ENCODE data around the gene EEF2. TPM values are rescaled to one million over a fixed set of nuclear protein-coding genes. Genes with fewer than 3 reads are reported as not detected.

EEF2 gene
- total RNA-seq, 3 donors from 2014 or later = 1,826 to 2,582 (median 2,012) TPM

- Histone ChIP-seq H3K36me3 (ENCODE audit: low read depth) (peaks cover 3% of the 10 kb centered on the region), H3K4me1 (ENCODE audit: low read depth) (no peaks in the 10 kb centered on the region), H3K4me3 (no peak overlapping the region), H3K9me3 (no peaks in the 10 kb centered on the region)
- DNase-seq = no peak
- TF ChIP-seq, protein P1, sequence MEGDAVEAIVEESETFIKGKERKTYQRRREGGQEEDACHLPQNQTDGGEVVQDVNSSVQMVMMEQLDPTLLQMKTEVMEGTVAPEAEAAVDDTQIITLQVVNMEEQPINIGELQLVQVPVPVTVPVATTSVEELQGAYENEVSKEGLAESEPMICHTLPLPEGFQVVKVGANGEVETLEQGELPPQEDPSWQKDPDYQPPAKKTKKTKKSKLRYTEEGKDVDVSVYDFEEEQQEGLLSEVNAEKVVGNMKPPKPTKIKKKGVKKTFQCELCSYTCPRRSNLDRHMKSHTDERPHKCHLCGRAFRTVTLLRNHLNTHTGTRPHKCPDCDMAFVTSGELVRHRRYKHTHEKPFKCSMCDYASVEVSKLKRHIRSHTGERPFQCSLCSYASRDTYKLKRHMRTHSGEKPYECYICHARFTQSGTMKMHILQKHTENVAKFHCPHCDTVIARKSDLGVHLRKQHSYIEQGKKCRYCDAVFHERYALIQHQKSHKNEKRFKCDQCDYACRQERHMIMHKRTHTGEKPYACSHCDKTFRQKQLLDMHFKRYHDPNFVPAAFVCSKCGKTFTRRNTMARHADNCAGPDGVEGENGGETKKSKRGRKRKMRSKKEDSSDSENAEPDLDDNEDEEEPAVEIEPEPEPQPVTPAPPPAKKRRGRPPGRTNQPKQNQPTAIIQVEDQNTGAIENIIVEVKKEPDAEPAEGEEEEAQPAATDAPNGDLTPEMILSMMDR (IDR thresholded peaks at IDR 0.05) = no peak
- intact Hi-C loops (cut with DNase I, micrococcal nuclease) = no loop called here
- ATAC-seq = no peak
These were observed 32.9 kb upstream of the EEF2 start for GRCh38 chr19:4018140-4018613.

- ATAC-seq (no peak), DNase-seq (no peak)
- Histone ChIP-seq H3K4me3 (no peak overlapping the region), H3K4me1 (ENCODE audit: low read depth) (no peaks in the 10 kb centered on the region), H3K36me3 (ENCODE audit: low read depth) (peaks cover 3% of the 10 kb centered on the region), H3K9me3 (no peaks in the 10 kb centered on the region)
- intact Hi-C loops (cut with DNase I, micrococcal nuclease) = no loop called here
- TF ChIP-seq, protein P1 (IDR thresholded peaks at IDR 0.05) = no peak
These were observed 31.8 kb upstream of the EEF2 start for GRCh38 chr19:4016903-4017638.

DNA sequence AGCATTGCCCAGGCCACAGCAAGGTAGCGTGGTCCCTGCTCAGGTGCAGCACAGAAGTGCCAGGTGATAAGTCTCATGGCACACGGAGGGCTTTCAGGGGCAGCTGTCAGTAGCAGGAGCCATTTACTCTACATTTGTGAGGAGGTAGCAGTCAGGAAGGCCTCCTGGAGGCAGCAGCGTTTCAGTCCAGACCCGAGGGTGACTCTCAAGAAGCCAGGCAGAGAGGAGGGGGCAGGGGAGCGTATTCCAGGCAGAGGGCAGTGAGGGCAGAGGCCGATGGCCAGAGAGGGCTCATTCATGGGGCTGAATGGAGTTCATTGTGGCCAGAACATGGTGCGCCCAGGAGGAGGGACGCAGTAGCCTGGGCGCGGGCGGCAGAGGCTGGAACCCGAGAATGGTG lies 31.2 kb upstream of the EEF2 start:
- peaks cover 3% of the 10 kb centered on the region for H3K36me3 ChIP-seq (ENCODE audit: low read depth)
- ATAC-seq (no peak), DNase-seq (no peak)
- H3K9me3 ChIP-seq = no peaks in the 10 kb centered on the region
- H3K4me1 ChIP-seq (ENCODE audit: low read depth) = no peaks in the 10 kb centered on the region
- H3K4me3 ChIP-seq = no peak overlapping the region
- intact Hi-C loops (cut with DNase I, micrococcal nuclease) = no loop called here
- TF ChIP-seq, protein P1 (IDR thresholded peaks at IDR 0.05) = no peak

- peaks cover 6% of the 10 kb centered on the region for H3K4me1 ChIP-seq (ENCODE audit: low read depth)
- ATAC-seq (no peak), DNase-seq (no peak)
- no peak overlapping the region for H3K4me3 ChIP-seq
- TF ChIP-seq, protein P1 (IDR thresholded peaks at IDR 0.05) = no peak
- peaks cover 3% of the 10 kb centered on the region for H3K36me3 ChIP-seq (ENCODE audit: low read depth)
- H3K9me3 ChIP-seq = no peaks in the 10 kb centered on the region
- intact Hi-C loops (cut with DNase I, micrococcal nuclease) = no loop called here
These were observed 30.6 kb upstream of the EEF2 start for GRCh38 chr19:4015705-4016402.

GRCh38 chr19:4014541-4015491 lies 29.6 kb upstream of the EEF2 start:
- intact Hi-C loops (cut with DNase I, micrococcal nuclease) = no loop called here
- Histone ChIP-seq H3K9me3 (no peaks in the 10 kb centered on the region), H3K4me3 (no peak overlapping the region), H3K4me1 (ENCODE audit: low read depth) (peaks cover 9% of the 10 kb centered on the region), H3K36me3 (ENCODE audit: low read depth) (peaks cover 3% of the 10 kb centered on the region)
- TF ChIP-seq, protein P1 (IDR thresholded peaks at IDR 0.05) = no peak
- DNase-seq = peak in 1 of 3 donors; percentile 35
- peak; percentile 35 for ATAC-seq

Measured in mucosa of descending colon (tissue), 3 donors.